ENCODE data around the gene UACA. TPM values are rescaled to one million over a fixed set of nuclear protein-coding genes. Genes with fewer than 3 reads are reported as not detected.
A peak's percentile ranks its signal among the peaks of the same experiment; 100 is the strongest.
"Not testable (repeated sequence)": the region's sequence is repeated elsewhere in the genome, so short reads cannot be mapped to it uniquely, and the experiment has no call there.

Gene UACA
- total RNA-seq, 1 experiment from 2014 or later, result 37.6 TPM

- Histone ChIP-seq H3K27me3 (no peaks in the 10 kb centered on the region), H3K4me3 (no peak overlapping the region), H3K9me3 (no peaks in the 10 kb centered on the region), H3K36me3 (peaks cover 7% of the 10 kb centered on the region)
- peak; percentile 78 for DNase-seq
These were observed 22.2 kb downstream of the UACA start for GRCh38 chr15:70741107-70741531.

- H3K4me3 ChIP-seq, H3K27me3 ChIP-seq, H3K36me3 ChIP-seq, DNase-seq, H3K9me3 ChIP-seq: not testable (repeated sequence)
These were observed 28.3 kb downstream of the UACA start for GRCh38 chr15:70735040-70735439.

GRCh38 chr15:70729164-70729563, 34.2 kb downstream of the UACA start:
- H3K36me3 ChIP-seq, result peaks cover 6% of the 10 kb centered on the region; the same call in 1 of the 2 replicates
- no peak overlapping the region for H3K4me3 ChIP-seq
- H3K9me3 ChIP-seq, result no peaks in the 10 kb centered on the region
- DNase-seq, result no peak
- H3K27me3 ChIP-seq, result no peaks in the 10 kb centered on the region

- no peak for DNase-seq
- no peaks in the 10 kb centered on the region for H3K9me3 ChIP-seq
- no peak overlapping the region for H3K4me3 ChIP-seq
- H3K27me3 ChIP-seq, result no peaks in the 10 kb centered on the region
- peaks cover 6% of the 10 kb centered on the region; the same call in 1 of the 2 replicates for H3K36me3 ChIP-seq
These were observed 36.6 kb downstream of the UACA start for GRCh38 chr15:70726753-70727152.

- Histone ChIP-seq H3K9me3 (no peaks in the 10 kb centered on the region), H3K36me3 (peaks cover 17% of the 10 kb centered on the region)
- no peak for DNase-seq
These were observed 39.4 kb downstream of the UACA start for GRCh38 chr15:70723927-70724326.

GRCh38 chr15:70723122-70723422, 40.3 kb downstream of the UACA start:
- no peak for DNase-seq
- no peak overlapping the region for H3K4me3 ChIP-seq
- H3K36me3 ChIP-seq, result peaks cover 22% of the 10 kb centered on the region
- H3K9me3 ChIP-seq, result no peaks in the 10 kb centered on the region
- no peaks in the 10 kb centered on the region for H3K27me3 ChIP-seq

More at GRCh38 chr15:70723927-70724326, 39.4 kb downstream of the UACA start:
- H3K27me3 ChIP-seq, result no peaks in the 10 kb centered on the region
- H3K4me3 ChIP-seq, result no peak overlapping the region

GRCh38 chr15:70722266-70723121, 40.9 kb downstream of the UACA start:
- Histone ChIP-seq H3K4me3 (no peak overlapping the region), H3K36me3 (peaks cover 22% of the 10 kb centered on the region), H3K9me3 (no peaks in the 10 kb centered on the region), H3K27me3 (no peaks in the 10 kb centered on the region)
- no peak for DNase-seq

GRCh38 chr15:70720228-70721016, 42.9 kb downstream of the UACA start:
- H3K36me3 ChIP-seq, result peaks cover 19% of the 10 kb centered on the region
- no peaks in the 10 kb centered on the region for H3K27me3 ChIP-seq
- H3K4me3 ChIP-seq, result no peak overlapping the region
- DNase-seq, result no peak
- H3K9me3 ChIP-seq, result no peaks in the 10 kb centered on the region

- Histone ChIP-seq H3K9me3 (no peaks in the 10 kb centered on the region), H3K36me3 (peaks cover 15% of the 10 kb centered on the region), H3K27me3 (no peaks in the 10 kb centered on the region), H3K4me3 (no peak overlapping the region)
- DNase-seq, result no peak
These were observed 46.0 kb downstream of the UACA start for GRCh38 chr15:70717237-70717793.

- no peaks in the 10 kb centered on the region for H3K27me3 ChIP-seq
These were observed 47.4 kb downstream of the UACA start for GRCh38 chr15:70715840-70716485.

GRCh38 chr15:70714565-70714964, 48.8 kb downstream of the UACA start:
- H3K9me3 ChIP-seq, result no peaks in the 10 kb centered on the region
- no peak for DNase-seq
- no peaks in the 10 kb centered on the region for H3K27me3 ChIP-seq
- H3K4me3 ChIP-seq, result no peak overlapping the region
- H3K36me3 ChIP-seq, result peaks cover 6% of the 10 kb centered on the region

More at GRCh38 chr15:70715840-70716485, 47.4 kb downstream of the UACA start:
- Histone ChIP-seq H3K36me3 (peaks cover 13% of the 10 kb centered on the region), H3K4me3 (no peak overlapping the region), H3K9me3 (no peaks in the 10 kb centered on the region)
- no peak for DNase-seq

GRCh38 chr15:70714015-70714414, 49.3 kb downstream of the UACA start:
- no peak for DNase-seq
- H3K36me3 ChIP-seq, result peaks cover 5% of the 10 kb centered on the region
- no peak overlapping the region for H3K4me3 ChIP-seq
- no peaks in the 10 kb centered on the region for H3K9me3 ChIP-seq
- no peaks in the 10 kb centered on the region for H3K27me3 ChIP-seq

- no peak for DNase-seq
- Histone ChIP-seq H3K27me3 (no peaks in the 10 kb centered on the region), H3K36me3 (peaks cover 5% of the 10 kb centered on the region), H3K4me3 (no peak overlapping the region), H3K9me3 (no peaks in the 10 kb centered on the region)
These were observed 51.1 kb downstream of the UACA start for GRCh38 chr15:70712271-70712670.

- no peak for DNase-seq
- Histone ChIP-seq H3K4me3 (no peak overlapping the region), H3K36me3 (peaks cover 8% of the 10 kb centered on the region; the same call in 1 of the 2 replicates), H3K9me3 (no peaks in the 10 kb centered on the region), H3K27me3 (no peaks in the 10 kb centered on the region)
These were observed 52.6 kb downstream of the UACA start for GRCh38 chr15:70710714-70711113.

GRCh38 chr15:70708839-70709238, 54.5 kb downstream of the UACA start:
- H3K9me3 ChIP-seq, result no peaks in the 10 kb centered on the region
- no peak for DNase-seq

GRCh38 chr15:70707686-70708300, 55.6 kb downstream of the UACA start:
- Histone ChIP-seq H3K4me3 (no peak overlapping the region), H3K36me3 (peaks cover 8% of the 10 kb centered on the region; the same call in 1 of the 2 replicates), H3K27me3 (no peaks in the 10 kb centered on the region), H3K9me3 (no peaks in the 10 kb centered on the region)
- DNase-seq, result no peak

More at GRCh38 chr15:70708839-70709238, 54.5 kb downstream of the UACA start:
- Histone ChIP-seq H3K27me3 (no peaks in the 10 kb centered on the region), H3K36me3 (peaks cover 8% of the 10 kb centered on the region; the same call in 1 of the 2 replicates), H3K4me3 (no peak overlapping the region)

Measured in MG63 (cell line).